Endothelial cell of umbilical vein (primary cell): ENCODE measurements around the gene SLC6A2. TPM values are rescaled to one million over a fixed set of nuclear protein-coding genes. Genes with fewer than 3 reads are reported as not detected.

ENCODE experiments used
- BruUV-seq: library from RNA; stranded (reverse); fragments of 400-500 nt; replicated peaks from 2 replicates; lab custom pipeline; 2021; lab: Mats Ljungman, UMichigan
- CTCF ChIA-PET: fragments of 300-600, 350-600 bp; sonication (Branson Sonifier 250); formaldehyde crosslinking; loops from one replicate; lab custom pipeline; 2021; ENCODE audit warnings: antibody characterized with exemption, inconsistent platforms; lab: Charles Lee
- POLR2A ChIA-PET: fragments of 300-600, 350-600 bp; sonication (Branson Sonifier 250); formaldehyde crosslinking; loops from one replicate; lab custom pipeline; 2021; ENCODE audit warnings: antibody characterized with exemption, inconsistent platforms; lab: Charles Lee
- DNase-seq: peaks from one replicate; pipeline ENCODE4 v3.0.0-alpha.2; 2011; ENCODE audit warnings: low read depth, low spot score
- FAIRE-seq: peaks from 2 replicates; lab custom pipeline; 2011; peaks lifted over from hg19 to GRCh38; lab: Jason Lieb, UNC
- H2AFZ ChIP-seq: 2 replicates; pipeline ENCODE4 v1.6.0; 2012; ENCODE audit warnings: low read depth, low read length, control low read depth, inconsistent platforms
- H3K27ac ChIP-seq: 2 replicates; pipeline ENCODE4 v1.5.1; 2011; ENCODE audit warnings: low read depth, mild to moderate bottlenecking, control low read depth, low read length, moderate library complexity; ENCODE audit not compliant: insufficient read depth
- H3K27me3 ChIP-seq, 2 experiments: 2 replicates each; pipeline versions ENCODE4 v1.6.0 to v1.6.1; 2011; ENCODE audit warnings: low read length in 2 of 2, mixed read lengths in 1 of 2; ENCODE audit not compliant: control insufficient read depth in 2 of 2, insufficient read depth in 2 of 2
- H3K36me3 ChIP-seq, 2 experiments: 2 replicates in 1 of 2; 3 replicates in 1 of 2; pipeline ENCODE4 v1.5.1; 2011; ENCODE audit warnings: low read length in 2 of 2, mild to moderate bottlenecking in 1 of 2, moderate library complexity in 1 of 2; ENCODE audit not compliant: control insufficient read depth in 2 of 2, insufficient read depth in 2 of 2; ENCODE audit errors: extremely low read depth in 1 of 2
- H3K4me1 ChIP-seq: 3 replicates; pipeline ENCODE4 v1.5.1; 2011; ENCODE audit warnings: mild to moderate bottlenecking, low read length; ENCODE audit not compliant: control insufficient read depth, insufficient read depth; ENCODE audit errors: extremely low read depth
- H3K4me2 ChIP-seq: 2 replicates; pipeline ENCODE4 v1.6.1; 2011; ENCODE audit warnings: low read length, control low read depth, mixed read lengths; ENCODE audit not compliant: insufficient read depth
- H3K4me3 ChIP-seq, 3 experiments: fragments of 200-600 bp in 1 of 3; sonication (generic), shearing (Covaris generic) in 1 of 3; replicated peaks in 1 of 3; 2 replicates each; pipeline ENCODE4 v1.5.1; 2011 to 2016; ENCODE audit warnings: control low read depth in 3 of 3, low read length in 3 of 3, mild to moderate bottlenecking in 2 of 3, inconsistent platforms in 1 of 3, low read depth in 1 of 3, moderate library complexity in 1 of 3; ENCODE audit not compliant: insufficient read depth in 1 of 3
- H3K79me2 ChIP-seq: 2 replicates; pipeline ENCODE4 v1.6.0; 2012; ENCODE audit warnings: low read length, inconsistent platforms; ENCODE audit not compliant: control insufficient read depth, insufficient read depth
- H3K9ac ChIP-seq: replicated peaks from 2 replicates; pipeline ENCODE3; 2011; ENCODE audit warnings: low read length, control low read depth; ENCODE audit not compliant: insufficient read depth; ENCODE audit errors: extremely low read depth
- H3K9me1 ChIP-seq: replicated peaks from 3 replicates; pipeline ENCODE4 v1.6.0; 2011; ENCODE audit warnings: mild to moderate bottlenecking, low read length; ENCODE audit not compliant: control insufficient read depth, insufficient read depth; ENCODE audit errors: extremely low read depth
- H3K9me3 ChIP-seq: replicated peaks from 2 replicates; pipeline ENCODE4 v1.5.1; 2012; ENCODE audit warnings: low read length, inconsistent platforms; ENCODE audit not compliant: control insufficient read depth, insufficient read depth
- H4K20me1 ChIP-seq: replicated peaks from 2 replicates; pipeline ENCODE3; 2011; ENCODE audit warnings: mild to moderate bottlenecking, low read length; ENCODE audit not compliant: control insufficient read depth, insufficient read depth; ENCODE audit errors: extremely low read depth
- EZH2 ChIP-seq: IDR thresholded peaks from 2 replicates; pipeline ENCODE4 v1.6.1; 2012; ENCODE audit warnings: borderline replicate concordance, low read depth, mild to moderate bottlenecking, moderate library complexity, low read length, inconsistent platforms; ENCODE audit not compliant: severe bottlenecking
- FOS ChIP-seq: IDR thresholded peaks from 2 replicates; pipeline ENCODE4 v1.6.1; 2011; ENCODE audit warnings: mild to moderate bottlenecking, low read length, moderate library complexity, borderline replicate concordance; ENCODE audit not compliant: insufficient read depth
- GATA2 ChIP-seq: IDR thresholded peaks from 2 replicates; pipeline ENCODE4 v1.7.0; 2011; ENCODE audit warnings: low read depth, mild to moderate bottlenecking, moderate library complexity, mixed read lengths, low read length; ENCODE audit not compliant: insufficient read length, insufficient read depth
- JUN ChIP-seq: IDR thresholded peaks from 2 replicates; pipeline ENCODE4 v1.6.1; 2011; ENCODE audit warnings: borderline replicate concordance, low read depth; ENCODE audit not compliant: insufficient read length, insufficient read depth
- MYC ChIP-seq: IDR thresholded peaks from one replicate; pipeline ENCODE4 v1.6.1; 2011; ENCODE audit warnings: mild to moderate bottlenecking, low read depth, low read length
- POLR2AphosphoS5 ChIP-seq: IDR thresholded peaks from 2 replicates; pipeline ENCODE4 v1.6.1; 2012; ENCODE audit warnings: low read depth, mild to moderate bottlenecking, control low read depth, low read length, moderate library complexity; ENCODE audit not compliant: insufficient read depth
- dilution Hi-C: fragments of 300-500 bp; cut with MboI; formaldehyde crosslinking; loops from one replicate; pipeline ENCODE4 v1.15.0; 2019; ENCODE audit warnings: low sequenced_read_pairs; ENCODE audit not compliant: extremely low pct_ligation_motif_present
- intact Hi-C: fragments of 100-400 bp; cut with micrococcal nuclease; formaldehyde crosslinking; loops from one replicate; pipeline ENCODE4 v1.10.0; 2022
- polyA plus RNA-seq, 4 experiments: library from polyadenylated mRNA; depleted of rRNA in 3 of 4; stranded (reverse) in 3 of 4; unstranded in 1 of 4; fragments of >200 nt; gene quantifications; 2 replicates each; pipeline versions ENCODE4 v1.2.1 to v1.2.3, GENCODE V29; 2011 to 2012; ENCODE audit warnings: missing spikeins in 1 of 4
- total RNA-seq: library from RNA; stranded (reverse); gene quantifications from 2 replicates; pipeline ENCODE4 v1.2.3, GENCODE V29; 2021
- TF ChIP-seq, protein P1 (sequence below): IDR thresholded peaks from 2 replicates; pipeline ENCODE4 v1.6.1; 2011; ENCODE audit not compliant: insufficient read depth, insufficient read length
- TF ChIP-seq, protein P2 (sequence below), 2 donors: IDR thresholded peaks; 1 replicate in 1 of 2; 2 replicates in 1 of 2; pipeline ENCODE4 v1.5.1; 2011; ENCODE audit warnings: low read length in 2 of 2, mild to moderate bottlenecking in 2 of 2, moderate library complexity in 2 of 2, control low read depth in 1 of 2, inconsistent platforms in 1 of 2, low read depth in 1 of 2; ENCODE audit not compliant: insufficient read depth in 1 of 2; ENCODE audit errors: extremely low read depth in 1 of 2

SLC6A2 gene
- total and polyA plus RNA-seq, 2 donors (not counting 3 experiments of a cell fraction or from before 2014, with no cell fraction given): not detected

DNA sequence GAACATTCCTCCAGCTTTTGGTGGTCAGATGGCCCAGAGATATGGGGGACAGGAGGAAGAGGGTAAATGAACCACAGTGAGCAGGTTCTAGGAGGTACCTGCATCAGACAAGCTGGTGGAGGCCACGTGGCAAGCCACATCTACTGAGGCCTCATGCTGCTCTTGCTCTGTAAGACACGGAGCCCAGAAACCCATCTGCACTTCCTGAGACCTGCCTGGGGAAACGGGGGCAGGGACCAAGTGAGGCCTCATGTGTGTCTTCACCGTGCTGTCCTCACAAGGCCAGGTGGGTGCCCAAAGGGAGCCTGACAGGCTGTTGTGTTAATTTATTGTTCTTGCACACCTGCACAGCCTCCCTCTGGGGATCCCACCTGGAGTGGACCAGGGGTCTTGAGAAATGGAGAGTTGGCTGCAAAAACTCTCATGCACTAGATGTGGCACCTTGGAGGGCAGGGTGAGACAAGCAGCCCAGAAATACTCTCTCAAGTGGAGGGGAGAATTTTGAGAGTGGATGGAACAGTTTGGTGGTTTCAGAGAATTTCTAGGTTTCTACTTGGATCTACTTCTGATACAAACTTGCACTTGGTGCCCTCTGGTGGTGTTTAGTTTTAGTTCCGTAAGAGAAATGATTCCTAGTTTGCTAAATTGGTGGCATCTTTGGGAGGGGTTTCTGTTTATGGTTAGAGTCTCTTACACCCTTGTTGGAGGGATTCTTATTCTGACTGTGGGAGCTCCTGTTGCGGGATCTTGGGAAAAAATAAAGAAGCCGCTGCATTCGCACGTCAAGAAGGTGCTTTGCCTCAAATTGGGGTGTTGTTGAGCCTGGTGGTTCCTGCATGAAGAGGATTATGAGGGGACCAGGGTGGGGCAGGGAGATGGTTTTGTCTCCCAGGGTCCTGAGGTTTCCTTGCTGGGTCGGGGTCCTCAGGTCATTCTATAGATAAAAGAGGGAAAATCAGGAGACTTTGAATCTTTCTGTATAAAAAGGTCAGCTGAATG lies 47.5 kb downstream of the SLC6A2 start:
- TF ChIP-seq GATA2 (no peak), EZH2 (no peak), JUN (no peak), POLR2AphosphoS5 (no peak), MYC (no peak), FOS (no peak)
- TF ChIP-seq, protein P1, sequence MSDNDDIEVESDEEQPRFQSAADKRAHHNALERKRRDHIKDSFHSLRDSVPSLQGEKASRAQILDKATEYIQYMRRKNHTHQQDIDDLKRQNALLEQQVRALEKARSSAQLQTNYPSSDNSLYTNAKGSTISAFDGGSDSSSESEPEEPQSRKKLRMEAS: no peak
- TF ChIP-seq, protein P2, sequence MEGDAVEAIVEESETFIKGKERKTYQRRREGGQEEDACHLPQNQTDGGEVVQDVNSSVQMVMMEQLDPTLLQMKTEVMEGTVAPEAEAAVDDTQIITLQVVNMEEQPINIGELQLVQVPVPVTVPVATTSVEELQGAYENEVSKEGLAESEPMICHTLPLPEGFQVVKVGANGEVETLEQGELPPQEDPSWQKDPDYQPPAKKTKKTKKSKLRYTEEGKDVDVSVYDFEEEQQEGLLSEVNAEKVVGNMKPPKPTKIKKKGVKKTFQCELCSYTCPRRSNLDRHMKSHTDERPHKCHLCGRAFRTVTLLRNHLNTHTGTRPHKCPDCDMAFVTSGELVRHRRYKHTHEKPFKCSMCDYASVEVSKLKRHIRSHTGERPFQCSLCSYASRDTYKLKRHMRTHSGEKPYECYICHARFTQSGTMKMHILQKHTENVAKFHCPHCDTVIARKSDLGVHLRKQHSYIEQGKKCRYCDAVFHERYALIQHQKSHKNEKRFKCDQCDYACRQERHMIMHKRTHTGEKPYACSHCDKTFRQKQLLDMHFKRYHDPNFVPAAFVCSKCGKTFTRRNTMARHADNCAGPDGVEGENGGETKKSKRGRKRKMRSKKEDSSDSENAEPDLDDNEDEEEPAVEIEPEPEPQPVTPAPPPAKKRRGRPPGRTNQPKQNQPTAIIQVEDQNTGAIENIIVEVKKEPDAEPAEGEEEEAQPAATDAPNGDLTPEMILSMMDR (IDR thresholded peaks at IDR 0.05; ENCODE audit: extremely low read depth in 1 of 2, insufficient read depth in 1 of 2, low read depth in 1 of 2, low read length in 2 of 2): peak; percentile 23 to 43
- POLR2A ChIA-PET: interaction anchor here (1.9 kb wide), 1 partner anchor 238 kb away, joined by 5 read pairs; no protein-coding TSS in a partner anchor
- Histone ChIP-seq H3K4me2 (no peak overlapping the region), H3K27me3 (peaks cover 8% of the 10 kb centered on the region in 2 experiments), H3K27ac (no peak overlapping the region), H3K4me3 (no peak overlapping the region), H4K20me1 (no peaks in the 10 kb centered on the region), H3K36me3 (no peaks in the 10 kb centered on the region), H3K9ac (no peak overlapping the region), H3K9me3 (no peaks in the 10 kb centered on the region), H3K79me2 (no peaks in the 10 kb centered on the region), H3K9me1 (no peaks in the 10 kb centered on the region), H3K4me1 (peaks cover 8% of the 10 kb centered on the region), H2AFZ (no peak overlapping the region)
- intact Hi-C loops: loop anchor here (1.0 to 10.0 kb wide), 4 partner anchors 60 to 1756 kb away; partner anchors contain the start of gene IRX5
- dilution Hi-C loops: no loop called here
- no TSS peak for BruUV-seq
- FAIRE-seq: peak; percentile 94
- CTCF ChIA-PET: interaction anchor here (0.9 to 18.0 kb wide), 16 partner anchors 14 to 240 kb away, joined by 3 to 408 read pairs (median 8); no protein-coding TSS in a partner anchor
- peak; percentile 66 for DNase-seq
